GM23338 (cell line): ENCODE data around the gene ZNRF1. TPM values are rescaled to one million over a fixed set of nuclear protein-coding genes. Genes with fewer than 3 reads are reported as not detected.

ENCODE experiments used
- ATAC-seq: fragments of 200-7000 bp; cut with Tn5 transposase; 3 replicates; pipeline ENCODE4 v1.9.1; 2020
- DNase-seq: peaks from one replicate; pipeline ENCODE4 v3.0.0-alpha.2; 2015; ENCODE audit warnings: low spot score
- H2AFZ ChIP-seq: fragments of 200-600 bp; sonication (generic); 2 replicates; pipeline ENCODE4 v1.8.0; 2016; ENCODE audit warnings: antibody characterized with exemption, mild to moderate bottlenecking, moderate library complexity
- H3F3A ChIP-seq: fragments of 200-600 bp; sonication (generic); replicated peaks from 2 replicates; pipeline ENCODE4 v1.8.0; 2017; ENCODE audit warnings: antibody characterized with exemption, mixed run types, low read depth
- H3K27ac ChIP-seq: fragments of 200-600 bp; sonication (generic); 2 replicates; pipeline ENCODE4 v1.6.1; 2016; ENCODE audit warnings: low read depth
- H3K27me3 ChIP-seq: fragments of 200-600 bp; sonication (generic); 2 replicates; pipeline ENCODE4 v1.8.0; 2016; ENCODE audit warnings: mild to moderate bottlenecking, mixed run types, moderate library complexity; ENCODE audit not compliant: insufficient read depth
- H3K36me3 ChIP-seq: fragments of 200-600 bp; sonication (generic); 2 replicates; pipeline ENCODE4 v1.8.0; 2016; ENCODE audit warnings: mild to moderate bottlenecking; ENCODE audit not compliant: insufficient read depth
- H3K4me1 ChIP-seq: fragments of 200-600 bp; sonication (generic); 2 replicates; pipeline ENCODE4 v1.8.0; 2016; ENCODE audit warnings: mild to moderate bottlenecking, moderate library complexity; ENCODE audit not compliant: insufficient read depth
- H3K4me2 ChIP-seq: fragments of 200-600 bp; sonication (generic); 2 replicates; pipeline ENCODE4 v1.7.1; 2017; ENCODE audit warnings: mixed run types
- H3K4me3 ChIP-seq: fragments of 200-600 bp; sonication (generic); 2 replicates; pipeline ENCODE4 v1.6.1; 2016; ENCODE audit warnings: mixed run types
- H3K79me2 ChIP-seq: fragments of 200-600 bp; sonication (generic); replicated peaks from 2 replicates; pipeline ENCODE4 v1.8.0; 2017; ENCODE audit warnings: mild to moderate bottlenecking; ENCODE audit not compliant: insufficient read depth
- H3K9me2 ChIP-seq: fragments of 200-600 bp; sonication (generic); 2 replicates; pipeline ENCODE4 v1.8.0; 2017; ENCODE audit not compliant: insufficient read depth
- H4K20me1 ChIP-seq: fragments of 200-600 bp; sonication (generic); replicated peaks from 2 replicates; pipeline ENCODE4 v1.8.0; 2017; ENCODE audit warnings: mild to moderate bottlenecking; ENCODE audit not compliant: insufficient read depth
- H3K27ac Mint-ChIP-seq: 2 replicates; pipeline ENCODE4 v1.8.0; 2020; ENCODE audit warnings: inconsistent platforms, mild to moderate bottlenecking, moderate library complexity, mixed read lengths
- H3K27me3 Mint-ChIP-seq: 3 replicates; pipeline ENCODE4 v1.8.0; 2022; ENCODE audit warnings: low read depth, mild to moderate bottlenecking, moderate library complexity, mixed read lengths, inconsistent platforms; ENCODE audit not compliant: insufficient read depth, poor library complexity
- H3K36me3 Mint-ChIP-seq: 3 replicates; pipeline ENCODE4 v1.8.0; 2021; ENCODE audit warnings: low read depth, mild to moderate bottlenecking, inconsistent platforms, moderate library complexity, mixed read lengths
- H3K4me1 Mint-ChIP-seq: 3 replicates; pipeline ENCODE4 v1.8.0; 2020; ENCODE audit warnings: mild to moderate bottlenecking, inconsistent platforms, mixed read lengths
- H3K4me3 Mint-ChIP-seq: 3 replicates; pipeline ENCODE4 v1.8.0; 2021; ENCODE audit warnings: moderate library complexity, mild to moderate bottlenecking, inconsistent platforms, mixed read lengths
- H3K9me3 Mint-ChIP-seq: 3 replicates; pipeline ENCODE4 v1.8.0; 2020; ENCODE audit warnings: moderate library complexity, mild to moderate bottlenecking, inconsistent platforms, mixed read lengths
- POLR2AphosphoS5 ChIP-seq: IDR thresholded peaks from 2 replicates; pipeline ENCODE4 v1.6.1; 2016; ENCODE audit warnings: antibody characterized with exemption, low read depth
- polyA plus RNA-seq: library from polyadenylated mRNA; unstranded; fragments of >200 nt; fragmentation: Nextera tagmentation; extraction: Ambion mirVana; gene quantifications from 2 replicates; pipeline ENCODE4 v1.2.1, GENCODE V29; 2016
- total RNA-seq: library from RNA; depleted of rRNA; stranded (reverse); fragments of >200 nt; shearing (Covaris generic); gene quantifications from 2 replicates; pipeline ENCODE4 v1.2.3, GENCODE V29; 2014
- TF ChIP-seq, protein P1 (sequence below): fragments of 250-450 bp; sonication (Bioruptor Pico); IDR thresholded peaks from 2 replicates; pipeline ENCODE4 v1.5.0; 2020; ENCODE audit warnings: mild to moderate bottlenecking, moderate library complexity
- TF ChIP-seq, protein P2 (sequence below), 2 experiments: fragments of 200-600 bp in 1 of 2; sonication (generic) in 1 of 2; conservative IDR thresholded peaks; 2 replicates each; pipeline versions ENCODE4 v1.5.1 to v1.6.1; 2016 to 2017; ENCODE audit warnings: antibody characterized with exemption in 2 of 2, low read depth in 2 of 2, mild to moderate bottlenecking in 2 of 2, moderate library complexity in 1 of 2

Gene ZNRF1
- total and polyA plus RNA-seq, 2 experiments from 2014 or later = 22.4 to 42.1 TPM

DNA sequence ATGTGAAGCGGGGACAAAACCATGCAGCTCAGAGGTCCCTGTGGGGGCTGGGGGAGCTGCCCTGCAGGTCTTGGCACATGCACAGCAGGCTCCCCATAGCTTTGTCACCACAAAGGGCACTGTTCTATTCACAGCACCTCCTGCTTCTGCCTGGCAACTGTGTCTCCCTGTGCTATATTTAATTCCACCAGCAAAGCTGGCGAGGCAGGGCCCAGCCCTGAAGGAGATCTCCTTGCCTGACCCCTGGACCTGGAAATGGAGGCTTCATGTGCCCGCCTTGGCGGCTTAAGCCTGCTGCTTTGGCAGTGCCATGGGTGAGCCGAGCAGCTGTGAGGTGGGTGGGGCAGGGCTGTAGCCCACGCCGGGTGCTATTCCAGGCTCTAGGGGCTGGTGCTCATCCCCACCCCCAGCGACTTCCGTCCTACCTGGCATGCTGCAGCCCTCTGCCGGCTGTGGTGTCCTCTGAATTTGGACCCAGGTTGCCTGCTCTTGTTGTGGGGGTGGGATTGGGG, 111.0 kb downstream of the ZNRF1 start:
- ATAC-seq = no peak
- H2AFZ ChIP-seq = no peak overlapping the region
- no peaks in the 10 kb centered on the region for H4K20me1 ChIP-seq
- H3K79me2 ChIP-seq = no peaks in the 10 kb centered on the region
- peaks cover 55% of the 10 kb centered on the region for H3K4me1 Mint-ChIP-seq
- no peak for DNase-seq
- H3K4me3 Mint-ChIP-seq = no peak overlapping the region; the same call in 2 of the 3 replicates
- H3K4me2 ChIP-seq = 0 out of 2 replicates have a peak overlapping the region, but pooled peaks have one; percentile 70
- TF ChIP-seq, protein P1, sequence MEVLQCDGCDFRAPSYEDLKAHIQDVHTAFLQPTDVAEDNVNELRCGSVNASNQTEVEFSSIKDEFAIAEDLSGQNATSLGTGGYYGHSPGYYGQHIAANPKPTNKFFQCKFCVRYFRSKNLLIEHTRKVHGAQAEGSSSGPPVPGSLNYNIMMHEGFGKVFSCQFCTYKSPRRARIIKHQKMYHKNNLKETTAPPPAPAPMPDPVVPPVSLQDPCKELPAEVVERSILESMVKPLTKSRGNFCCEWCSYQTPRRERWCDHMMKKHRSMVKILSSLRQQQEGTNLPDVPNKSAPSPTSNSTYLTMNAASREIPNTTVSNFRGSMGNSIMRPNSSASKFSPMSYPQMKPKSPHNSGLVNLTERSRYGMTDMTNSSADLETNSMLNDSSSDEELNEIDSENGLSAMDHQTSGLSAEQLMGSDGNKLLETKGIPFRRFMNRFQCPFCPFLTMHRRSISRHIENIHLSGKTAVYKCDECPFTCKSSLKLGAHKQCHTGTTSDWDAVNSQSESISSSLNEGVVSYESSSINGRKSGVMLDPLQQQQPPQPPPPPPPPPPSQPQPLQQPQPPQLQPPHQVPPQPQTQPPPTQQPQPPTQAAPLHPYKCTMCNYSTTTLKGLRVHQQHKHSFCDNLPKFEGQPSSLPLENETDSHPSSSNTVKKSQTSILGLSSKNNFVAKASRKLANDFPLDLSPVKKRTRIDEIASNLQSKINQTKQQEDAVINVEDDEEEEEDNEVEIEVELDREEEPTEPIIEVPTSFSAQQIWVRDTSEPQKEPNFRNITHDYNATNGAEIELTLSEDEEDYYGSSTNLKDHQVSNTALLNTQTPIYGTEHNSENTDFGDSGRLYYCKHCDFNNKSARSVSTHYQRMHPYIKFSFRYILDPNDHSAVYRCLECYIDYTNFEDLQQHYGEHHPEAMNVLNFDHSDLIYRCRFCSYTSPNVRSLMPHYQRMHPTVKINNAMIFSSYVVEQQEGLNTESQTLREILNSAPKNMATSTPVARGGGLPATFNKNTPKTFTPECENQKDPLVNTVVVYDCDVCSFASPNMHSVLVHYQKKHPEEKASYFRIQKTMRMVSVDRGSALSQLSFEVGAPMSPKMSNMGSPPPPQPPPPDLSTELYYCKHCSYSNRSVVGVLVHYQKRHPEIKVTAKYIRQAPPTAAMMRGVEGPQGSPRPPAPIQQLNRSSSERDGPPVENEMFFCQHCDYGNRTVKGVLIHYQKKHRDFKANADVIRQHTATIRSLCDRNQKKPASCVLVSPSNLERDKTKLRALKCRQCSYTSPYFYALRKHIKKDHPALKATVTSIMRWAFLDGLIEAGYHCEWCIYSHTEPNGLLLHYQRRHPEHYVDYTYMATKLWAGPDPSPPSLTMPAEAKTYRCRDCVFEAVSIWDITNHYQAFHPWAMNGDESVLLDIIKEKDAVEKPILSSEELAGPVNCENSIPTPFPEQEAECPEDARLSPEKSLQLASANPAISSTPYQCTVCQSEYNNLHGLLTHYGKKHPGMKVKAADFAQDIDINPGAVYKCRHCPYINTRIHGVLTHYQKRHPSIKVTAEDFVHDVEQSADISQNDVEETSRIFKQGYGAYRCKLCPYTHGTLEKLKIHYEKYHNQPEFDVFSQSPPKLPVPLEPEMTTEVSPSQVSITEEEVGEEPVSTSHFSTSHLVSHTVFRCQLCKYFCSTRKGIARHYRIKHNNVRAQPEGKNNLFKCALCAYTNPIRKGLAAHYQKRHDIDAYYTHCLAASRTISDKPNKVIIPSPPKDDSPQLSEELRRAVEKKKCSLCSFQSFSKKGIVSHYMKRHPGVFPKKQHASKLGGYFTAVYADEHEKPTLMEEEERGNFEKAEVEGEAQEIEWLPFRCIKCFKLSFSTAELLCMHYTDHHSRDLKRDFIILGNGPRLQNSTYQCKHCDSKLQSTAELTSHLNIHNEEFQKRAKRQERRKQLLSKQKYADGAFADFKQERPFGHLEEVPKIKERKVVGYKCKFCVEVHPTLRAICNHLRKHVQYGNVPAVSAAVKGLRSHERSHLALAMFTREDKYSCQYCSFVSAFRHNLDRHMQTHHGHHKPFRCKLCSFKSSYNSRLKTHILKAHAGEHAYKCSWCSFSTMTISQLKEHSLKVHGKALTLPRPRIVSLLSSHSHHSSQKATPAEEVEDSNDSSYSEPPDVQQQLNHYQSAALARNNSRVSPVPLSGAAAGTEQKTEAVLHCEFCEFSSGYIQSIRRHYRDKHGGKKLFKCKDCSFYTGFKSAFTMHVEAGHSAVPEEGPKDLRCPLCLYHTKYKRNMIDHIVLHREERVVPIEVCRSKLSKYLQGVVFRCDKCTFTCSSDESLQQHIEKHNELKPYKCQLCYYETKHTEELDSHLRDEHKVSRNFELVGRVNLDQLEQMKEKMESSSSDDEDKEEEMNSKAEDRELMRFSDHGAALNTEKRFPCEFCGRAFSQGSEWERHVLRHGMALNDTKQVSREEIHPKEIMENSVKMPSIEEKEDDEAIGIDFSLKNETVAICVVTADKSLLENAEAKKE = no peak
- H3K27ac Mint-ChIP-seq = peak overlapping the region; percentile 29; the same call in 1 of the 2 replicates
- H3K27me3 ChIP-seq = no peaks in the 10 kb centered on the region
- peaks cover 3% of the 10 kb centered on the region; the same call in 2 of the 3 replicates for H3K36me3 Mint-ChIP-seq
- no peaks in the 10 kb centered on the region for H3K9me2 ChIP-seq
- peaks cover 33% of the 10 kb centered on the region for H3K4me1 ChIP-seq
- H3F3A ChIP-seq = peaks cover 14% of the 10 kb centered on the region
- H3K27me3 Mint-ChIP-seq = peaks cover 24% of the 10 kb centered on the region
- H3K27ac ChIP-seq = no peak overlapping the region
- no peaks in the 10 kb centered on the region for H3K9me3 Mint-ChIP-seq
- H3K4me3 ChIP-seq = no peak overlapping the region
- no peaks in the 10 kb centered on the region for H3K36me3 ChIP-seq

DNA sequence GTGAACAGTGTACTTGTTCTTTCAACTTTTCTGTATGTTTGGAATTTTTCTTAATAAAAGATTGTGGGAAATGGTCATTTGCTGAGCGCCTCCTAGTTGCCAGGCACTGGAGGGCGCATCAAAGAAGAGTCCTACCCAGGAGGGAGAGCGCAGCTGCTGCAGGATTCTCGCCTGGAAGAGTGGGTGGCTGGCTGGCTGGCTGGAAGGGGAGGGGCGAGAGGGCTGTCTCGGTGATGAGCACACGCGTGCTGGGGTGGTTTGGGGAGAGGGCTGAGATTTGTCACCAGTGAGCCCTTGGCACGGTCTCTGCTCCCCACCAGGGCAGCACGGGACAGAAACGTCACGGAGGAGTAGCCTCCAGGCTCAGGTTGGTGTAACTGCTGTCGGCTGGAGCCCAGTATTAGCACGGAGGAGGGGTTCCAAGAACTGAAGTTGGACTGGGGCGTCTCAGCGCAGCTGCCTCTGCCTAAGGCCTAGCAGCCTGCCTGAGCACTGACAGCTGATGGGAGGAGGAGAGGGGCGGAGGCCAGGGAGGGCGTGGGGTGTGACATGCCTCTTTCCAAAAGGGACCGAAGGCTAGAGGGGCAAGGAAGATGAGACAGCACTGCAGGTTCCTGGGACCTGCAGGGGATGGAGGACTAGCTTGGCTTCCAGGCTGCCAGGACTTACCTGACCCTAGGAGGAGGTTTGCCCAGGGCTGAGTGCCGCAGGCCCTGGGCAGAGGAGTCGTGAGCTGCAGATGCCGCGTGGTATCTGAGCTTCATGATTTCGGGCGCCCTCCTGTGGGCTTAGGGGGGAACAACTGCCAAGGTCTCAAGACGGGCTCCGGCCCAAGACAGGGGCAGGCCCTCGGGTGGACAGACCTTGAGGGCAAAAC, 112.1 kb downstream of the ZNRF1 start:
- Histone ChIP-seq H3K27me3 (no peaks in the 10 kb centered on the region), H3F3A (peaks cover 14% of the 10 kb centered on the region), H3K79me2 (no peaks in the 10 kb centered on the region), H3K4me2 (peak overlapping the region; percentile 70), H3K27ac (peak overlapping the region; percentile 50; the same call in 1 of the 2 replicates), H3K9me2 (no peaks in the 10 kb centered on the region), H3K36me3 (no peaks in the 10 kb centered on the region), H3K4me3 (peak overlapping the region; percentile 43), H4K20me1 (no peaks in the 10 kb centered on the region), H3K4me1 (peaks cover 37% of the 10 kb centered on the region), H2AFZ (no peak overlapping the region)
- peaks cover 54% of the 10 kb centered on the region for H3K4me1 Mint-ChIP-seq
- peaks cover 3% of the 10 kb centered on the region; the same call in 2 of the 3 replicates for H3K36me3 Mint-ChIP-seq
- peak; percentile 97 for DNase-seq
- ATAC-seq = peak; percentile 65
- H3K4me3 Mint-ChIP-seq = peak overlapping the region; percentile 47
- no peaks in the 10 kb centered on the region; the same call in 2 of the 3 replicates for H3K9me3 Mint-ChIP-seq
- H3K27me3 Mint-ChIP-seq = peaks cover 24% of the 10 kb centered on the region
- H3K27ac Mint-ChIP-seq = peak overlapping the region; percentile 88
- 0 out of 2 replicates have a peak, but pooled peaks have one; percentile 24 for TF ChIP-seq POLR2AphosphoS5
- TF ChIP-seq, protein P2, sequence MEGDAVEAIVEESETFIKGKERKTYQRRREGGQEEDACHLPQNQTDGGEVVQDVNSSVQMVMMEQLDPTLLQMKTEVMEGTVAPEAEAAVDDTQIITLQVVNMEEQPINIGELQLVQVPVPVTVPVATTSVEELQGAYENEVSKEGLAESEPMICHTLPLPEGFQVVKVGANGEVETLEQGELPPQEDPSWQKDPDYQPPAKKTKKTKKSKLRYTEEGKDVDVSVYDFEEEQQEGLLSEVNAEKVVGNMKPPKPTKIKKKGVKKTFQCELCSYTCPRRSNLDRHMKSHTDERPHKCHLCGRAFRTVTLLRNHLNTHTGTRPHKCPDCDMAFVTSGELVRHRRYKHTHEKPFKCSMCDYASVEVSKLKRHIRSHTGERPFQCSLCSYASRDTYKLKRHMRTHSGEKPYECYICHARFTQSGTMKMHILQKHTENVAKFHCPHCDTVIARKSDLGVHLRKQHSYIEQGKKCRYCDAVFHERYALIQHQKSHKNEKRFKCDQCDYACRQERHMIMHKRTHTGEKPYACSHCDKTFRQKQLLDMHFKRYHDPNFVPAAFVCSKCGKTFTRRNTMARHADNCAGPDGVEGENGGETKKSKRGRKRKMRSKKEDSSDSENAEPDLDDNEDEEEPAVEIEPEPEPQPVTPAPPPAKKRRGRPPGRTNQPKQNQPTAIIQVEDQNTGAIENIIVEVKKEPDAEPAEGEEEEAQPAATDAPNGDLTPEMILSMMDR (conservative IDR thresholded peaks at IDR 0.05; ENCODE audit: low read depth in 2 of 2) = peak; percentile 70 to 93
